WTC11 (cell line): ENCODE data around the gene ANO2. TPM values are rescaled to one million over a fixed set of nuclear protein-coding genes. Genes with fewer than 3 reads are reported as not detected.

ENCODE experiments used
- ATAC-seq: fragments of 200-7000 bp; cut with Tn5 transposase; 2 replicates; pipeline ENCODE4 v1.10.0; 2021; ENCODE audit warnings: mild to moderate bottlenecking, moderate library complexity
- CTCF ChIA-PET: fragments of 300-600 bp; sonication (Branson Sonifier 250); formaldehyde crosslinking; loops from one replicate; lab custom pipeline; 2021; ENCODE audit warnings: antibody characterized with exemption; lab: Charles Lee
- POLR2A ChIA-PET: fragments of 350-600 bp; sonication (Branson Sonifier 250); formaldehyde crosslinking; loops from one replicate; lab custom pipeline; 2021; ENCODE audit warnings: antibody characterized with exemption; lab: Charles Lee
- DNase-seq: peaks from one replicate; pipeline ENCODE4 v3.0.0; 2021; ENCODE audit warnings: low spot score
- H3K27ac Mint-ChIP-seq: 2 replicates; pipeline ENCODE4 v1.8.0; 2021; ENCODE audit warnings: mixed read lengths
- H3K27me3 Mint-ChIP-seq: 2 replicates; pipeline ENCODE4 v1.8.0; 2021; ENCODE audit warnings: low read depth, mild to moderate bottlenecking, moderate library complexity, mixed read lengths
- H3K36me3 Mint-ChIP-seq: 2 replicates; pipeline ENCODE4 v1.8.0; 2021; ENCODE audit warnings: mixed read lengths
- H3K4me1 Mint-ChIP-seq: 2 replicates; pipeline ENCODE4 v1.8.0; 2022; ENCODE audit warnings: mixed read lengths
- H3K4me3 Mint-ChIP-seq: 2 replicates; pipeline ENCODE4 v1.8.0; 2021; ENCODE audit warnings: mild to moderate bottlenecking, moderate library complexity, mixed read lengths
- H3K9me3 Mint-ChIP-seq: 2 replicates; pipeline ENCODE4 v1.8.0; 2021; ENCODE audit warnings: mixed read lengths
- AFF4 ChIP-seq: sonication (generic); formaldehyde crosslinking; IDR thresholded peaks from 2 replicates; pipeline ENCODE4 v1.8.1; 2023; ENCODE audit warnings: mild to moderate bottlenecking, missing genetic modification reagents, borderline replicate concordance
- AR ChIP-seq: fragments of 250-450 bp; sonication (Bioruptor Pico); IDR thresholded peaks from 2 replicates; pipeline ENCODE4 v1.9.0; 2021; ENCODE audit warnings: mild to moderate bottlenecking
- ATF1 ChIP-seq: sonication (generic); formaldehyde crosslinking; IDR thresholded peaks from 2 replicates; pipeline ENCODE4 v1.8.1; 2023; ENCODE audit warnings: mild to moderate bottlenecking, moderate library complexity, missing genetic modification reagents
- CDX4 ChIP-seq: fragments of 250-450 bp; sonication (Bioruptor Pico); IDR thresholded peaks from 2 replicates; pipeline ENCODE4 v1.9.0; 2021; ENCODE audit warnings: moderate library complexity, mild to moderate bottlenecking, inconsistent platforms, borderline replicate concordance
- EMX1 ChIP-seq: fragments of 250-450 bp; sonication (Bioruptor Pico); IDR thresholded peaks from 2 replicates; pipeline ENCODE4 v1.8.0; 2021; ENCODE audit warnings: mild to moderate bottlenecking
- ESRRA ChIP-seq: sonication (generic); formaldehyde crosslinking; IDR thresholded peaks from 2 replicates; pipeline ENCODE4 v1.8.1; 2022; ENCODE audit warnings: mild to moderate bottlenecking, missing genetic modification reagents, borderline replicate concordance
- FOXP4 ChIP-seq: sonication (generic); formaldehyde crosslinking; IDR thresholded peaks from 2 replicates; pipeline ENCODE4 v1.8.0; 2022; ENCODE audit warnings: mild to moderate bottlenecking, missing genetic modification reagents
- GABPB1 ChIP-seq: sonication (generic); formaldehyde crosslinking; IDR thresholded peaks from 2 replicates; pipeline ENCODE4 v1.8.1; 2023; ENCODE audit warnings: mild to moderate bottlenecking, missing genetic modification reagents
- IRF2 ChIP-seq: sonication (generic); formaldehyde crosslinking; IDR thresholded peaks from 2 replicates; pipeline ENCODE4 v1.8.0; 2022; ENCODE audit warnings: low read depth, missing genetic modification reagents, borderline replicate concordance
- MLX ChIP-seq: sonication (generic); formaldehyde crosslinking; IDR thresholded peaks from 2 replicates; pipeline ENCODE4 v1.8.1; 2023; ENCODE audit warnings: mild to moderate bottlenecking, missing genetic modification reagents, moderate library complexity
- MXD4 ChIP-seq: fragments of 250-450 bp; sonication (Bioruptor Pico); IDR thresholded peaks from 2 replicates; pipeline ENCODE4 v1.8.0; 2021; ENCODE audit warnings: mild to moderate bottlenecking, moderate library complexity, borderline replicate concordance
- NFE2L1 ChIP-seq: sonication (generic); formaldehyde crosslinking; IDR thresholded peaks from 2 replicates; pipeline ENCODE4 v1.8.1; 2023; ENCODE audit warnings: missing genetic modification reagents
- NR2C2 ChIP-seq: sonication (generic); formaldehyde crosslinking; IDR thresholded peaks from 2 replicates; pipeline ENCODE4 v1.8.0; 2022; ENCODE audit warnings: mild to moderate bottlenecking, missing genetic modification reagents
- ZBTB21 ChIP-seq: sonication (generic); formaldehyde crosslinking; IDR thresholded peaks from 2 replicates; pipeline ENCODE4 v1.8.1; 2023; ENCODE audit warnings: mild to moderate bottlenecking, missing genetic modification reagents, borderline replicate concordance
- ZNF396 ChIP-seq: fragments of 250-450 bp; sonication (Bioruptor Pico); IDR thresholded peaks from 2 replicates; pipeline ENCODE4 v1.8.0; 2021; ENCODE audit warnings: mild to moderate bottlenecking, moderate library complexity, borderline replicate concordance
- ZNF416 ChIP-seq: fragments of 250-450 bp; sonication (Bioruptor Pico); IDR thresholded peaks from 2 replicates; pipeline ENCODE4 v1.9.0; 2021; ENCODE audit warnings: mild to moderate bottlenecking, inconsistent platforms
- ZSCAN18 ChIP-seq: fragments of 250-450 bp; sonication (Bioruptor Pico); IDR thresholded peaks from 2 replicates; pipeline ENCODE4 v2.1.2; 2022; ENCODE audit warnings: mild to moderate bottlenecking, moderate library complexity
- total RNA-seq: library from RNA; stranded (reverse); gene quantifications from 3 replicates; pipeline ENCODE4 v1.2.3, GENCODE V29; 2021
- TF ChIP-seq, protein P1 (sequence below): sonication (generic); formaldehyde crosslinking; IDR thresholded peaks from 2 replicates; pipeline ENCODE4 v1.8.0; 2023; ENCODE audit warnings: missing genetic modification reagents
- TF ChIP-seq, protein P2 (sequence below): sonication (generic); formaldehyde crosslinking; conservative IDR thresholded peaks from 2 replicates; pipeline ENCODE4 v1.8.1; 2022; ENCODE audit warnings: mild to moderate bottlenecking, missing genetic modification reagents
- TF ChIP-seq, protein P3 (sequence below): sonication (generic); formaldehyde crosslinking; IDR thresholded peaks from 2 replicates; pipeline ENCODE4 v1.8.0; 2022; ENCODE audit warnings: mild to moderate bottlenecking, missing genetic modification reagents

Gene ANO2
- total RNA-seq, 1 experiment from 2014 or later: 2.8 TPM

GRCh38 chr12:5655120-5655519 is 289.9 kb downstream of the ANO2 start (continued):
- no peak for TF ChIP-seq AFF4 (CRISPR knock-in tag)

DNA sequence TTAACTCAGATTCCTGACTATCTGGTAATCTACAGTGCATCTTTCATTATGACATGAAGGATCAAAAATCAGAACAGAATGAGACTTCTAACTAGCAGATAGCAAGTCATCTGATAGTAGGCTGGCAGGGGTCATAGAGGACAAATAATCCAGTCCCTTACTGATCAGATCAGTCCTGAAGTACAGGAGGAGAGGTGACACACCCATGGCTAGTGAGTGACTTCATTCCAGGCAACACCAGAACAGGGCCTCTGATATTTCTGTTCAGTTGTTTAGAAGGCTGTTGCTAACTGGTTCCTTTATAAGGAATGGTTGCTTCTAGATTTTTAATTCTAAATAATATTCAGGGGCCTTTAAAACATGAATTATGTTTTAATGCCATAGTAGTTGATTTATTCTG is 291.0 kb downstream of the ANO2 start:
- DNase-seq (no peak), ATAC-seq (no peak)
- no peaks in the 10 kb centered on the region for H3K36me3 Mint-ChIP-seq
- no peak overlapping the region for H3K27ac Mint-ChIP-seq
- no peak overlapping the region for H3K4me3 Mint-ChIP-seq
- ChIA-PET CTCF (no interaction called here), POLR2A (no interaction called here)
- H3K9me3 Mint-ChIP-seq: peaks cover 6% of the 10 kb centered on the region
- H3K27me3 Mint-ChIP-seq: no peaks in the 10 kb centered on the region
- TF ChIP-seq NFE2L1 (CRISPR knock-in tag) (no peak), MXD4 (CRISPR knock-in tag) (no peak), ATF1 (CRISPR knock-in tag) (no peak), CDX4 (CRISPR knock-in tag) (no peak), MLX (CRISPR knock-in tag) (no peak), EMX1 (CRISPR knock-in tag) (no peak), ZNF416 (CRISPR knock-in tag) (no peak), ESRRA (CRISPR knock-in tag) (no peak), ZBTB21 (CRISPR knock-in tag) (no peak), IRF2 (CRISPR knock-in tag) (no peak)
- TF ChIP-seq, protein P1, sequence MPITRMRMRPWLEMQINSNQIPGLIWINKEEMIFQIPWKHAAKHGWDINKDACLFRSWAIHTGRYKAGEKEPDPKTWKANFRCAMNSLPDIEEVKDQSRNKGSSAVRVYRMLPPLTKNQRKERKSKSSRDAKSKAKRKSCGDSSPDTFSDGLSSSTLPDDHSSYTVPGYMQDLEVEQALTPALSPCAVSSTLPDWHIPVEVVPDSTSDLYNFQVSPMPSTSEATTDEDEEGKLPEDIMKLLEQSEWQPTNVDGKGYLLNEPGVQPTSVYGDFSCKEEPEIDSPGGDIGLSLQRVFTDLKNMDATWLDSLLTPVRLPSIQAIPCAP (CRISPR knock-in tag): no peak
- no peaks in the 10 kb centered on the region; the same call in 1 of the 2 replicates for H3K4me1 Mint-ChIP-seq

DNA sequence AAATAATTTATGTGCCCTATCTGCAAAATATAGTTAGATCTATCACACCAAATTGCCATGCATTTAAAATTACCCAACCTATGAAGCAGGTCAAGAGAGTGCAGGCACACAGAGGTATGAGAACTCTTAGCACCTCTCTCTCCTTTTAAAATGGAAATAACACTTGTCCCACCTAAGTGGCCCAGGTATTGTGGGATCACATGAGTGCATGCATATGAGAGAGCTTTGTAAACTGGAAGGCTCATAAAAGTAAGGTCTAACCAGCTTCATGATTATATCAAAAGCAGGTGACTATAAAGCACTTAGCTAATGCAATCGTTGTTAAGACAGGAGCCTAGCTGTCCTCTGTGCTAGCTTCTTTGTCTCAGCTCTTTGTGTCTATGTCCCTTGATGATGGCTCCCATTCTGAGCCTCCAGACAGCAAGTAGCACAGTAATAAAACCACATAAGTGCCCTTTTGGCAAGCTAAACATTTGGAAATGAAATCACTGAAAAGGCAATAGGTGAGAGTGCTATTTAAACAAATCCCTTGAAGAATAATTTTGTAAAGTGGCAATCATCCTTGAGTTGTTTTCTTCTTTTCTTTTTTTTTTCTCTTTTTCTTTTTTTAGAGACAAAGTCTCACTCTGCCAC is 294.1 kb downstream of the ANO2 start:
- DNase-seq (no peak), ATAC-seq (no peak)
- Mint-ChIP-seq H3K27ac (no peak overlapping the region), H3K9me3 (peaks cover 6% of the 10 kb centered on the region), H3K27me3 (no peaks in the 10 kb centered on the region), H3K36me3 (no peaks in the 10 kb centered on the region), H3K4me1 (peaks cover 11% of the 10 kb centered on the region), H3K4me3 (no peak overlapping the region)
- ChIA-PET POLR2A (no interaction called here), CTCF (interaction anchor here (0.6 to 1.6 kb wide), 4 partner anchors 131 to 387 kb away, joined by 3 to 4 read pairs (median 4); no protein-coding TSS in a partner anchor)
- no peak for TF ChIP-seq NR2C2 (CRISPR knock-in tag)
- TF ChIP-seq FOXP4 (CRISPR knock-in tag): no peak
- no peak for TF ChIP-seq AR (CRISPR knock-in tag)
- TF ChIP-seq, protein P2, sequence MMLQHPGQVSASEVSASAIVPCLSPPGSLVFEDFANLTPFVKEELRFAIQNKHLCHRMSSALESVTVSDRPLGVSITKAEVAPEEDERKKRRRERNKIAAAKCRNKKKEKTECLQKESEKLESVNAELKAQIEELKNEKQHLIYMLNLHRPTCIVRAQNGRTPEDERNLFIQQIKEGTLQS (CRISPR knock-in tag): no peak
- TF ChIP-seq, protein P3, sequence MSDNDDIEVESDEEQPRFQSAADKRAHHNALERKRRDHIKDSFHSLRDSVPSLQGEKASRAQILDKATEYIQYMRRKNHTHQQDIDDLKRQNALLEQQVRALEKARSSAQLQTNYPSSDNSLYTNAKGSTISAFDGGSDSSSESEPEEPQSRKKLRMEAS (CRISPR knock-in tag): no peak
- TF ChIP-seq NFE2L1 (CRISPR knock-in tag): no peak
- no peak for TF ChIP-seq ZNF396
- no peak for TF ChIP-seq GABPB1 (CRISPR knock-in tag)
- TF ChIP-seq ZSCAN18 (CRISPR knock-in tag): no peak
